ES-I3 (cell line): ENCODE results near the gene ZNF850.
"Not testable (repeated sequence)": the region's sequence is repeated elsewhere in the genome, so short reads cannot be mapped to it uniquely, and the experiment has no call there.

ENCODE experiments used
- H3K36me3 ChIP-seq: 2 replicates; pipeline ENCODE4 v1.6.1; 2013; ENCODE audit warnings: mild to moderate bottlenecking, low read length, control low read depth, moderate library complexity; ENCODE audit not compliant: insufficient read depth
- H3K4me1 ChIP-seq: 2 replicates; pipeline ENCODE4 v1.6.1; 2013; ENCODE audit warnings: mild to moderate bottlenecking, control low read depth, low read length; ENCODE audit not compliant: insufficient read depth
- H3K9ac ChIP-seq: 2 replicates; pipeline ENCODE4 v1.6.1; 2013; ENCODE audit warnings: low read depth, mild to moderate bottlenecking, low read length, moderate library complexity
- H3K9me3 ChIP-seq: 2 replicates; pipeline ENCODE4 v1.6.1; 2013; ENCODE audit warnings: mild to moderate bottlenecking, low read length, moderate library complexity; ENCODE audit not compliant: control insufficient read depth, insufficient read depth

ZNF850 gene

GRCh38 chr19:36748431-36749275 is 24.0 kb downstream of the ZNF850 start:
- H3K36me3 ChIP-seq = peaks cover 57% of the 10 kb centered on the region
- no peak overlapping the region for H3K9ac ChIP-seq
- H3K9me3 ChIP-seq = peaks cover 69% of the 10 kb centered on the region
- no peaks in the 10 kb centered on the region for H3K4me1 ChIP-seq

GRCh38 chr19:36747750-36748149 is 24.9 kb downstream of the ZNF850 start:
- Histone ChIP-seq H3K9me3 (peaks cover 68% of the 10 kb centered on the region), H3K9ac (no peak overlapping the region), H3K4me1 (no peaks in the 10 kb centered on the region), H3K36me3 (peaks cover 56% of the 10 kb centered on the region)

GRCh38 chr19:36745870-36746269 is 26.7 kb downstream of the ZNF850 start:
- Histone ChIP-seq H3K9me3 (peaks cover 54% of the 10 kb centered on the region), H3K4me1 (no peaks in the 10 kb centered on the region), H3K9ac (no peak overlapping the region), H3K36me3 (peaks cover 45% of the 10 kb centered on the region)

- not testable (repeated sequence) for H3K9ac ChIP-seq, H3K4me1 ChIP-seq, H3K36me3 ChIP-seq
- peaks cover 10% of the 10 kb centered on the region; the same call in 1 of the 2 replicates for H3K9me3 ChIP-seq
These were observed 36.4 kb downstream of the ZNF850 start for GRCh38 chr19:36736166-36736565.

- H3K9me3 ChIP-seq = peaks cover 57% of the 10 kb centered on the region
These were observed 52.7 kb downstream of the ZNF850 start for GRCh38 chr19:36719687-36720556.

GRCh38 chr19:36709423-36709822 is 63.2 kb downstream of the ZNF850 start:
- Histone ChIP-seq H3K9me3 (peaks cover 55% of the 10 kb centered on the region), H3K9ac (no peak overlapping the region), H3K36me3 (peaks cover 18% of the 10 kb centered on the region), H3K4me1 (no peaks in the 10 kb centered on the region)

More at GRCh38 chr19:36719687-36720556, 52.7 kb downstream of the ZNF850 start:
- no peak overlapping the region for H3K9ac ChIP-seq
- H3K4me1 ChIP-seq = no peaks in the 10 kb centered on the region
- H3K36me3 ChIP-seq = peaks cover 17% of the 10 kb centered on the region; the same call in 1 of the 2 replicates

- Histone ChIP-seq H3K9ac (no peak overlapping the region), H3K36me3 (0 out of 2 replicates have a peak, but pooled peaks cover 2% of the 10 kb centered on the region), H3K9me3 (peaks cover 40% of the 10 kb centered on the region), H3K4me1 (no peaks in the 10 kb centered on the region)
These were observed 65.5 kb downstream of the ZNF850 start for GRCh38 chr19:36707134-36707533.

GRCh38 chr19:36688058-36688457 is 84.5 kb downstream of the ZNF850 start:
- peak overlapping the region; percentile 90 for H3K9ac ChIP-seq
- peaks cover 15% of the 10 kb centered on the region for H3K36me3 ChIP-seq
- H3K9me3 ChIP-seq = peaks cover 2% of the 10 kb centered on the region; the same call in 1 of the 2 replicates
- H3K4me1 ChIP-seq = no peaks in the 10 kb centered on the region

- peaks cover 15% of the 10 kb centered on the region for H3K36me3 ChIP-seq
- H3K4me1 ChIP-seq = no peaks in the 10 kb centered on the region
- H3K9me3 ChIP-seq = peaks cover 2% of the 10 kb centered on the region; the same call in 1 of the 2 replicates
- H3K9ac ChIP-seq = peak within 1 kb of the TSS; percentile 90
These were observed 85.2 kb downstream of the ZNF850 start, which contains the start of gene ZNF567 for GRCh38 chr19:36687214-36688056. ZNF567 (plus strand) TSS chr19:36687612; CDS start chr19:36694868, 7,256 bp downstream.

GRCh38 chr19:36686365-36687213 is 86.0 kb downstream of the ZNF850 start:
- no peaks in the 10 kb centered on the region for H3K4me1 ChIP-seq
- H3K36me3 ChIP-seq = peaks cover 13% of the 10 kb centered on the region
- H3K9me3 ChIP-seq = peaks cover 2% of the 10 kb centered on the region; the same call in 1 of the 2 replicates
- peak overlapping the region; percentile 90 for H3K9ac ChIP-seq

GRCh38 chr19:36685835-36686234 is 86.8 kb downstream of the ZNF850 start:
- Histone ChIP-seq H3K4me1 (no peaks in the 10 kb centered on the region), H3K36me3 (peaks cover 6% of the 10 kb centered on the region; the same call in 1 of the 2 replicates), H3K9me3 (peaks cover under 1% of the 10 kb centered on the region; the same call in 1 of the 2 replicates), H3K9ac (peak overlapping the region; percentile 90; the same call in 1 of the 2 replicates)

- no peaks in the 10 kb centered on the region for H3K36me3 ChIP-seq
- H3K4me1 ChIP-seq = no peaks in the 10 kb centered on the region
- no peaks in the 10 kb centered on the region; the same call in 1 of the 2 replicates for H3K9me3 ChIP-seq
- H3K9ac ChIP-seq = no peak overlapping the region
These were observed 93.2 kb downstream of the ZNF850 start for GRCh38 chr19:36679455-36679854.

- Histone ChIP-seq H3K9me3 (no peaks in the 10 kb centered on the region), H3K36me3 (no peaks in the 10 kb centered on the region), H3K4me1 (no peaks in the 10 kb centered on the region), H3K9ac (no peak overlapping the region)
These were observed 98.4 kb downstream of the ZNF850 start for GRCh38 chr19:36674201-36674600.
